NCI-H1092 (cell line): ENCODE data around the gene SLC4A2.

ENCODE experiments used
- DNase-seq: peaks from one replicate; lab custom pipeline; 2025; lab: John Stamatoyannopoulos, UW

The SLC4A2 gene

GRCh38 chr7:151045967-151046366 lies 13.4 kb upstream of the SLC4A2 start:
- no peak for DNase-seq

GRCh38 chr7:151046603-151047573 lies 12.5 kb upstream of the SLC4A2 start:
- DNase-seq = no peak

GRCh38 chr7:151047976-151048815 lies 11.2 kb upstream of the SLC4A2 start, which contains the start of gene ASIC3:
Gene ASIC3, plus strand, starts transcription at chr7:151048531. Its CDS starts 355 bp downstream, at chr7:151048886.
- no peak for DNase-seq

GRCh38 chr7:151048911-151049463 lies 10.4 kb upstream of the SLC4A2 start:
- no peak for DNase-seq

- DNase-seq = no peak
Observed at GRCh38 chr7:151051108-151051507, 8.3 kb upstream of the SLC4A2 start.

- DNase-seq = no peak
Observed at GRCh38 chr7:151053096-151053495, 6.3 kb upstream of the SLC4A2 start.

- no peak for DNase-seq
Observed at GRCh38 chr7:151053751-151054150, 5.6 kb upstream of the SLC4A2 start.

GRCh38 chr7:151056283-151056665 lies 3.1 kb upstream of the SLC4A2 start:
- DNase-seq = no peak

GRCh38 chr7:151056666-151057505 lies 2.5 kb upstream of the SLC4A2 start:
- no peak for DNase-seq

- DNase-seq = no peak
Observed at GRCh38 chr7:151057506-151057988, 1.8 kb upstream of the SLC4A2 start, which contains the start of gene CDK5. Gene CDK5, minus strand, starts transcription at chr7:151057897. Its CDS starts 49 bp downstream, at chr7:151057848.

GRCh38 chr7:151057989-151058780 lies 1.2 kb upstream of the SLC4A2 start:
- DNase-seq = peak; percentile 100

GRCh38 chr7:151058781-151059366 lies 515 bp upstream of the SLC4A2 start:
- no peak for DNase-seq

GRCh38 chr7:151060113-151060415 lies 675 bp downstream of the SLC4A2 start:
- DNase-seq = no peak

GRCh38 chr7:151060416-151061212 lies 1.2 kb downstream of the SLC4A2 start:
- no peak for DNase-seq

GRCh38 chr7:151061213-151062110 lies 2.1 kb downstream of the SLC4A2 start:
- DNase-seq = no peak

- DNase-seq = no peak
Observed at GRCh38 chr7:151062111-151062398, 2.7 kb downstream of the SLC4A2 start.

GRCh38 chr7:151062399-151063211 lies 3.2 kb downstream of the SLC4A2 start:
- DNase-seq = no peak

GRCh38 chr7:151063212-151063561 lies 3.8 kb downstream of the SLC4A2 start:
- DNase-seq = no peak
